NCI-H187 treated with DMSO at 0.1 percent for 48 hours (cell line): ENCODE data around the gene DIPK1A.
A peak's percentile ranks its signal among the peaks of the same experiment; 100 is the strongest.

Experiments used
- DNase-seq: peaks from one replicate; lab custom pipeline; 2025; lab: John Stamatoyannopoulos, UW

The DIPK1A gene

GRCh38 chr1:92952714-92953113 lies 8.5 kb downstream of the DIPK1A start:
- no peak for DNase-seq

GRCh38 chr1:92951141-92951582 lies 10.1 kb downstream of the DIPK1A start:
- no peak for DNase-seq

- DNase-seq = no peak
Observed at GRCh38 chr1:92949937-92950817, 11.1 kb downstream of the DIPK1A start.

- DNase-seq = no peak
Observed at GRCh38 chr1:92948071-92948470, 13.2 kb downstream of the DIPK1A start.

- no peak for DNase-seq
Observed at GRCh38 chr1:92945748-92946270, 15.5 kb downstream of the DIPK1A start.

- DNase-seq = no peak
Observed at GRCh38 chr1:92944901-92945747, 16.1 kb downstream of the DIPK1A start.

GRCh38 chr1:92943502-92943847 lies 17.8 kb downstream of the DIPK1A start:
- DNase-seq = no peak

GRCh38 chr1:92940541-92940940 lies 20.7 kb downstream of the DIPK1A start:
- DNase-seq = no peak

GRCh38 chr1:92937731-92938130 lies 23.5 kb downstream of the DIPK1A start:
- no peak for DNase-seq

GRCh38 chr1:92936865-92937264 lies 24.4 kb downstream of the DIPK1A start:
- no peak for DNase-seq

- DNase-seq = peak; percentile 53
Observed at GRCh38 chr1:92934395-92935378, 26.6 kb downstream of the DIPK1A start.

- no peak for DNase-seq
Observed at GRCh38 chr1:92933459-92933858, 27.8 kb downstream of the DIPK1A start.

GRCh38 chr1:92931691-92932090 lies 29.6 kb downstream of the DIPK1A start:
- no peak for DNase-seq

- DNase-seq = no peak
Observed at GRCh38 chr1:92929461-92929860, 31.8 kb downstream of the DIPK1A start.

- DNase-seq = no peak
Observed at GRCh38 chr1:92927870-92928269, 33.4 kb downstream of the DIPK1A start.

GRCh38 chr1:92926873-92927272 lies 34.4 kb downstream of the DIPK1A start:
- DNase-seq = no peak

- no peak for DNase-seq
Observed at GRCh38 chr1:92924501-92924900, 36.8 kb downstream of the DIPK1A start.

GRCh38 chr1:92923664-92924063 lies 37.6 kb downstream of the DIPK1A start:
- DNase-seq = no peak

- no peak for DNase-seq
Observed at GRCh38 chr1:92922356-92923035, 38.8 kb downstream of the DIPK1A start.

- no peak for DNase-seq
Observed at GRCh38 chr1:92921031-92922023, 39.9 kb downstream of the DIPK1A start.
